Mucosa of gallbladder (tissue), 1 donor: ENCODE results near the gene EXOSC9. TPM values are rescaled to one million over a fixed set of nuclear protein-coding genes. Genes with fewer than 3 reads are reported as not detected.

Experiments
- DNase-seq: peaks from one replicate; pipeline ENCODE4 v3.0.0-alpha.2; 2020; ENCODE audit warnings: low spot score
- total RNA-seq: library from RNA; stranded (reverse); gene quantifications from one replicate; pipeline ENCODE4 v1.2.1, GENCODE V29; 2021
- donor health status: DM: no; HTN: no; CAD: no.

The EXOSC9 gene
- total RNA-seq, 1 donor from 2014 or later: 10.4 TPM

DNA sequence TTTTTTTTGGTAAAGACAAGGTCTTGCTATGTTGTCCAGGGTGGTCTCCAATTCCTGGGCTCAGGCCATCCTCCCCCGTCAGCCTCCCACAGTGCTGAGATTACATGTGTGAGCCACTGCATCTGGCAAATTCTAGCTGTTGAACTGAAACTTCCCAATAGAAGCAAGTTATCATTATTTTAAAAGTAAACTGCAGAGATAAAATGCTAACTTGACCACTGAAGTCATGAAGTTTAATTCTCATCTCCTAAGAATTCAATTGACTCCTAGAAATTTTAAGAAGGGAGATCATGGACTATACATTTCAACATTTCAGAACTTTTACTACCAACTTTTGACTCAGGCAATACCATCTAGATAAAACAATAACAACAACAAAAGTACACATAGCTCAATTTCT, 11.7 kb upstream of the EXOSC9 start:
- DNase-seq: no peak

DNA sequence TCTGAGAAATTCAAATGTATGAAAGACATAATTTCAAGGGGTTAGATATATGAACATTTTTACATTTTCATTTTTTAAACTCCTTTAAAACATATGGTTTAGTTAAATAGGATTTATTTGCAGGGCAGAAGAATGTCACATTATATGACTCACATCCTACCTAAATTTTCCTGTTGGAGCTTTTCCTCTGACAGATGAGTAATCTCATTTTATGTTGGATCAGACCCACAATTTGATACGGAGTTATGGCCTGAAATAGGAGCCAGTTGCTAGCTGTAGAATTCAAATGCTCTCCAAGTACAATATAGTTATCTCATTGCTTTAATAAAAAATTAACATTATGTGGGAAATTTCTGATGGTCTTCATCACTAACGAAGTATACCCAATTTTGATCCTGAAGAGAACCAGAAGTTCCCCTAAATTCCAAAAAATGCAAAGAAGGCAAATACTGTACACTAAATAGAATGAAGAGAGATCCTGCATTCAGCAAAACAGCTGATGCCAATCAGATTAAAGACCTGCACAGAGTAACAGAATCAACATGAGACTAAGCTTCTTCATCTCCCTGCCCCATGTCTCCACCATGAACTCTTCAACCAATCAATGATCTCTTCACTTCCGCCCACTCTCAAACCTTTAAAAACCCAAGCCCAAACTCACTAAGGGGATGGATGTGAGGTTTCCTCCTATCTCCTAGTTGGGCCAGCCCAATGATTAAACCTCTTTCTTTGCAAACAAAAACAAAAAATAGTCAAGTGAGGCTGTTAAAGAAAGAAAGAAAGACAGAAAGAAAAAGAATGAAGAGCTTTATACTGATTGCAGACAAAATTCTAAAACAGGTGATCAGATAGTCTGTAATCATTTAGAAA, 10.9 kb upstream of the EXOSC9 start:
- no peak for DNase-seq

GRCh38 chr4:121790976-121791375, 10.1 kb upstream of the EXOSC9 start:
- no peak for DNase-seq

DNA sequence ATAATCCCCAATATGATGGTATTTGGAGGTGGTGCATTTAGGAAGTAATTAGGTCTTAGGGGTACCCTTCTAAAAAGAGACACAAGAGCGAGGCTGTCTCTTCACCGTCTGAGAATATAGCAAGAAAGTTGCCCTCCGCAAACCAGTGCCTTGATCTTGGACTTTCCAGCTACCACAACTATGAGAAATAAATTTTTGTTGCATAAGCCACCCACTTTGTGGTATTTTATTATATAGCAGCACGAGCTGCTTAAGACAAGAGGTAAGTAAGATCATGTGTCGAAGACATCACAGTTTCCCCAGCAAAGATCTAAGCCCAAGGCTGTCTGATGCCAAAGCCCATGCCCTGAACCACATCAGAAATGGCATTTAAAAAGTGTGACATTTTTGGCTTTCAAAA, 9.6 kb upstream of the EXOSC9 start:
- no peak for DNase-seq

DNA sequence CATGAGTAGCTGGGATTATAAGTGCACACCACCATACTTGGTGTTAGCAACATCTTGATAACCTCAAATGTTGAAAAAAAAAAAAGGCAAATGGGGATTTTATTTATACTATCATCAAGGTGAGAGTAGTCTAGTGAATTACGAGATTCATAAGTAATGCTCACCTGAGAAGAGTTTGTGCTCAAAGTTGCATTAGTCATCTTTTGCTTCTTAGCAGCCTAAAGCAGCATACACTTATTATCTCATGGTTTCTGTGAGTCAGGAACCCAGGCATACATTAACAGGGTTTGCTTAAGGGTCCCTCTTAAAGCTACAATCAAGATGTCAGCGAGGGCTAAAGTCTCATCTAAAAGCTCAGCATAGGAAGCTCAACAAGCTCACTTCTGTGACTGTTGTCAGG, 8.2 kb upstream of the EXOSC9 start:
- DNase-seq: no peak

- no peak for DNase-seq
Observed at GRCh38 chr4:121794505-121795188, 6.5 kb upstream of the EXOSC9 start.

DNA sequence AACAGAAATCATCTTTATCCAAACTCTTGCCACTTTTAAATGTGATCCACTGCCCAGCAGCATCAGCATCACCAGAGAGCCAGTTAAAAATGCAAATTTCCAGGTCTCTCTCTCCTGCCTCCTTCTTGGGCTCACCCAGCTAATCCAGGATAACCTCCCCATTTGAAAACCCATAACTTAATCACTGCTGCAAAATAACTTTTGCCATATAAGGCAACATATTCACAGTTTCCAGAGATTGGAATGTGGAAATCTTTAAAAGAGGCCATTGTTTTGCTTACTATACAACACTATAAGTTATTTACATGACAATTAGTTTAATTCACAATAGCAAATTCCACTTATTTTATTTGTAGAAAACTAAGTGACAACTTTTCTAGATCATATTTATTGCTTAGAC, 4.8 kb upstream of the EXOSC9 start:
- no peak for DNase-seq

DNA sequence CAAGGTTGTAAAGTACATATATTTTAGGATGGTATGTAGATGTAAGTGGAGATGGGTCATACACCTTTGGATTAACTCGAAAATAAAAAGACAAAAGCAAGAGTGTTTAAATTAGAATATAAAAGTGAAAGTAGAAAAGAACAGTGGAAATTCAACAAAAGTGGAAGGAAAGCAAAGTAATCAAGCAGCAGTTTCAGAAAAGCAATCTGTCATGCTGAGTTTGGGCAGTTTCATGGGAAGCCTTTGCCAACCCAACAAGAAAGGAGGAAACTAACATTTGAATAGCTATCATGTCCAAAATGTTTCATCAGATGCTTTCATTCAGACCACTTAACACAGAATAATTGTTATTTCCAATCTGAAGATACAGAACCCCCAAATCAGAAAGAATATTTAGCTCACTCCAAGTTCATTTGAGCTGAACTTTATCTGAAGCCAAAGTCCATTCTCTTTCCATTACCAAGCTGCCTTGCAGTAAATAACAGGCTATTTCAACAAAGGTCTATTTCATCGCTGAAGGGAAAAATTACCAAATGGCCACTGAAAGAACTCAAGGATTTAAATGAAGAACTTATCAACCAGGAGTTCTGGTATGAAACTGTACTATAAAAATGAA, 1.8 kb upstream of the EXOSC9 start:
- no peak for DNase-seq

DNA sequence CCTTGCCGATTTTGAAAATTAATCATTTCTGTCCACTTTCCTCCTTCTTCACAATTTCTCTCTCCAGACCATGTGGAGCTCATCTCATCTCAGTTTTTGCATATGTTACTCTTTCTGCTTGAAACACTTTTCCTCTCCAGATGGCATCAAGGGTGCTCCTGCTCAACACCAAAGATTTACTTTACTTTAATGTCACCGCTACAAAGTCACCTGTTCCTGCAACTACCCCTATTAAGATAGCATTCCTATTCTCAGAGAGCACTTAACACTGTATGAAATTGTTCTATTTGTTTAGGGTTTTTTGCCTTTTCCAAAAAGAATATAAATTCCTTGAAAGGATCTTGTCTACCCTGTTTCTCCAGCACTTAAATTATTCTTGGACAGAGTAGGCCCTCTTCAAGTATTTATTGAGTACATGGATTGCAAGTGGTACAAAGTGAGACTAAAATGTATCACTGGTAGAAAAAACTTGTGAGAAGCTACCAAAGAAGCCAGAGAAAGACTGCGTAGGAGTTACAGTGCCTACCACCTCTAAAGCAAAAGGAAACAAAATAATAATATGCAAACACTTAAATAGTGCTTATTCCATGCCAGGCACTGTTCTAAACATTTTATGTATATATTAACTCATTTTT, 1.1 kb upstream of the EXOSC9 start:
- DNase-seq: no peak

- DNase-seq: no peak
Observed at GRCh38 chr4:121800638-121800960, 524 bp upstream of the EXOSC9 start.

- DNase-seq: no peak
Observed at GRCh38 chr4:121801715-121802075, 572 bp downstream of the EXOSC9 start.

GRCh38 chr4:121806411-121806810, 5.3 kb downstream of the EXOSC9 start:
- DNase-seq: no peak

- DNase-seq: no peak
Observed at GRCh38 chr4:121811122-121811521, 10.0 kb downstream of the EXOSC9 start.

GRCh38 chr4:121814756-121815155, 13.6 kb downstream of the EXOSC9 start:
- no peak for DNase-seq

- DNase-seq: no peak
Observed at GRCh38 chr4:121817006-121817405, 15.9 kb downstream of the EXOSC9 start.

GRCh38 chr4:121817701-121818100, 16.6 kb downstream of the EXOSC9 start:
- no peak for DNase-seq

GRCh38 chr4:121818215-121818614, 17.1 kb downstream of the EXOSC9 start:
- no peak for DNase-seq

- DNase-seq: no peak
Observed at GRCh38 chr4:121819216-121819965, 18.3 kb downstream of the EXOSC9 start.

DNA sequence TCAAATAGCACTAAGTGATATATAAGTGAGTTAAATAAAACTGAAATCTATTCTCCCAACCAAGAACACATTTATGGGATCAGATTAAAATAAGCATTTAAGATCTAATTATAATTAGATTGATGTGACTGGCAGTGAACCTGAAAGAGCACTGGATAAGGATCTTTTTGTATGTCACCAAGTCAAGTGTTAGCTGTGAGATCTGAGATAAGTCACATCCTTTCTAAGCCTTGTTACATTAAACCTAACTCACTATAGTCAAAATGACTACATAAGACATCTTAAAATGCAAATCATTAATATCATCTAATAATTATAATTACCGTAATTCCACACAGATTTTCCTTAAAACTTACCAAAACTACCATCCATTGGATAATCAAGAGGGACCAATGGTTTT, 20.9 kb downstream of the EXOSC9 start:
- no peak for DNase-seq

DNA sequence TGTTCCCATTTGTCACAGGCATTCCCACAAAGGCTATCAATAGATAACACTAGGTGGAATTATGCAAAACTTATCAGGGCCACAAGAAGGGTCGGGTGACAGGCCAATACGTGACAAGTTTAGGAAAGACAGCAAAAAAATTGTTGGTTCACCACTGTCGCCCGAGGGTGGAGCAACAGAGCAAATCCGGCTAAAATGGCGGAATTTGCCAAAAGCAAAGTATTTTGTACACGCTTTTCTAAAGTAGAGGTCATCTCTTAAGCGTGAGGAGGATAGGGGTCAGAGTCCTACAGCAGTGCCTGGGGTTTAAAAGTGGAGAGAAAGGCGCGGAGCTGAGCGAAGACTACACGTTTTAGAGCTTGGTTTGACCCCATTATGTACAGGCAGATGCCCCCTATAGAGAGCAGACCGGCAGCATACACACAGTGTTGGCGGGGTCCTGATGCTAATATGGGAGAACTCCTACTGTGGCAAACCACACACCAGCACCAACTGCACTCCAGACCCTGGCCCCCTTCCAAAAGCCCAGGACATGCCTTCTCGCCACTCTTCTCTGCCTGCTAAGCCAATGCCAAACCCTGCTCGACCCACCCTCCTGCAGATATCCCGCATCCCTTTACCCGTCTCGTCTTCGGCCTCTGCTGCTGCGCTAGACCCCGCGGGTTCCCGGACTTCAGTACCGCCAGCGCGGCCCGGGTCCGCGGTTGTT, 21.8 kb downstream of the EXOSC9 start:
- no peak for DNase-seq

DNA sequence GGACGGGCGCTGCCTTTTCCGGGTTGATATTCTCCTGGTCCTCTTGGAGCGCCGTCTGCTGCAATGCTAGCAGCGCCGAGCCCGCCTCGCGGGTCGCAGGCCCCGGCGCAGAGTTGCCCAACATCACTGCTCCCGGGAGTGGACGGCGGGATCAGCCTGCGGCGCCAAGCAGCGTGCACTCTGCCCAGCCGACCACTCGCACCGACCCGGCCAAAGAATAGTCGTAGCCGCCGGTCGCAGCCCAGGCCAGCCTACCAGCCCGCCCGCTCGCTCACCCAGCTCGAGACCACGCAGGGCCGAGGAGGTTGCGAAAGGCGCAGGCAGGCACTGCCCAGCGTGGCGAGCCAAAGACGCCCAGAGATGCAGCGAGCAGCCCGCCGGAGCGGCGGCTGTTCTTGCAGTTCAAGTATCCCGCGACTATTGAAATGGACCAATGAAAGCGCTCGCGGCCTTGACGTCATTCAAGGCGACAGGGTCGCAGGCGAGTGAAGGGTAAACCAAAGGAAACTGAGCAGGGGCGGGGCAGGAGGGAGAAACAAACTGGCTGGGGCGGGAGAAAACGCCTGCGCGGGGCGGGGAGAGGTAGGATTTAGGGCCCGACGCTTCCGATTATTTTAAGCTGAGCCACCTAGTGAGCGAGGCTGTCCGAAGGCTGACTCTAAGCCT, 22.5 kb downstream of the EXOSC9 start, which contains the start of gene CCNA2:
CCNA2 (minus strand) TSS at position 379 of the 666 bp plus-strand sequence; CDS start at position 124, 255 bp downstream.
- peak; percentile 96 for DNase-seq
